NCI-H187 treated with DMSO at 0.1 percent for 48 hours (cell line): ENCODE results near the gene KRT13.

Experiments used
- DNase-seq: peaks from one replicate; lab custom pipeline; 2025; lab: John Stamatoyannopoulos, UW

Gene KRT13

DNA sequence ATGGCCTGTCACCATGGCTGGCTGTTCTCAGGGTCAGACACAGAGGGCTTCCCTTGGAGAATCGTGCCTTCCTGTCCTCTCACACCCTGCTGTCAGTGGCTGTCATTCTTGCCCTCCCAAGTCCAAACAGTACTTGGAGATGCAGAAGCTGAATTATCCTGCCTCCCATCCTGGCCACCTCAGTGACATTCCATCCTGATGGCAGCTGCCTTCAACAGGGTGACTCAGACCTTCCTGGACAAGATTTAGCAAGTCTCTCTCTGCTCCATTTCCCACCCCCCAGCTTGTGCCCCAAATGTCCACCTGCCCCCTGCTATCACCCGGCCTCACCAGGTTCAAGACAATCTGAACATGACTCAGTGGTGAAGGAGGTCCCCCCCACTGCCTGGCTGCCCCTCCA is 10.9 kb downstream of the KRT13 start:
- no peak for DNase-seq

DNA sequence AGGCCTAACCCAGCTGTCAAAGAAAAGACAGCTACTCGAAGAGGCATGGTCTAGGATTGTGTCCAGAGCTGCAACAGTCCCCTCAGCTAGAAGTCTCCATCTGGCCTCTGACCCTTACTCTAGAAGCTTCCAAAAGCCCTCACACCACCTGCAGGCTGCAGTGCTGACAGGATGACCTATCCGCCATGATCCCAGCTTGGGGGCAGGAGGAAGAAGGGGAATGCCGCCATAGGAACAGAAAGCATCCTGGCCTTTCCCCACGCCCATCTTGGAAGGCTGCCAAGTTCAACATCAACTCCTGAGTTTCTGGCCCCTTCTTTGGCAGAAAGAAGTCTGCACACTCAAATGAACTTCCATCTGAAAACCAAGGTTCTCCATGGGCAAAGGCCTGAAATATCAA is 12.6 kb downstream of the KRT13 start:
- no peak for DNase-seq

DNA sequence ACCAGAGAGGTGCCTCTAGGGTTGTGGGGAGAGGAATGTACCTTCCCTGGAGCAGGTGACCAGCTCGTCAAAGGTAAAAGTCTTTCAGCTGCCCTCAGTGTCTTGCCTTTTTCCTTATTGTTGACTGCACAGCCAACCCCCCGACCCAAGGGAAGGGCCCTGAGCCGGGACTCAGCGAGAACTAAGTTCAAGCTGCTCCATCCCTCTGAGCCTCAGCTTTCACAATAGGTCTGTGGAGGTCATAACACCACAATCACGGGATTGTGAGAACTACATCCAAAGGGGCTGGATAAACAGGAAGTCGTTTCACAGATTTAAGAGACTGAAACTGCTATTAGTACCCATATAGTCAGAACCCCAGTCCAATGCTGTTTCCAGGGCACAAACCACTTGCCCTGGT is 13.1 kb downstream of the KRT13 start:
- DNase-seq: no peak

DNA sequence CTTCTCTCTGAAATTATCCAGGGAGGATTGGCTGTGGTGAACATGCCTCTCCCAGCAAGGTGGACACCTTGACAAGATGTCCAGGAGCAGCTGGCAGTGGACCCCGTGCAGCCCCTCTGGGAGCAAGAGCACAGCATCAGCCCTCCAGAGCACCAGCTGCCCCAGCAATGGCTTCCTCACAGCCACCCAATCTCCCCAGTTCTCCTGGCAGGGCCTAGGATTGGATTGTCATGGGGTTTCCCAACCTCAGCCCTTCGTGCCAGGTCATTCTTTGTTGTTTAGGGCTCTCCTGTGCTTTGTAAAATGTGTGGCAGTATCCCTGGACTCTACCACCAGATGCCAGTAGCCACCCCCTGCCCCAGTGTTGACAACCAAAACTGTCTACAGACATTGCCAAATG is 13.9 kb downstream of the KRT13 start:
- DNase-seq: no peak

DNA sequence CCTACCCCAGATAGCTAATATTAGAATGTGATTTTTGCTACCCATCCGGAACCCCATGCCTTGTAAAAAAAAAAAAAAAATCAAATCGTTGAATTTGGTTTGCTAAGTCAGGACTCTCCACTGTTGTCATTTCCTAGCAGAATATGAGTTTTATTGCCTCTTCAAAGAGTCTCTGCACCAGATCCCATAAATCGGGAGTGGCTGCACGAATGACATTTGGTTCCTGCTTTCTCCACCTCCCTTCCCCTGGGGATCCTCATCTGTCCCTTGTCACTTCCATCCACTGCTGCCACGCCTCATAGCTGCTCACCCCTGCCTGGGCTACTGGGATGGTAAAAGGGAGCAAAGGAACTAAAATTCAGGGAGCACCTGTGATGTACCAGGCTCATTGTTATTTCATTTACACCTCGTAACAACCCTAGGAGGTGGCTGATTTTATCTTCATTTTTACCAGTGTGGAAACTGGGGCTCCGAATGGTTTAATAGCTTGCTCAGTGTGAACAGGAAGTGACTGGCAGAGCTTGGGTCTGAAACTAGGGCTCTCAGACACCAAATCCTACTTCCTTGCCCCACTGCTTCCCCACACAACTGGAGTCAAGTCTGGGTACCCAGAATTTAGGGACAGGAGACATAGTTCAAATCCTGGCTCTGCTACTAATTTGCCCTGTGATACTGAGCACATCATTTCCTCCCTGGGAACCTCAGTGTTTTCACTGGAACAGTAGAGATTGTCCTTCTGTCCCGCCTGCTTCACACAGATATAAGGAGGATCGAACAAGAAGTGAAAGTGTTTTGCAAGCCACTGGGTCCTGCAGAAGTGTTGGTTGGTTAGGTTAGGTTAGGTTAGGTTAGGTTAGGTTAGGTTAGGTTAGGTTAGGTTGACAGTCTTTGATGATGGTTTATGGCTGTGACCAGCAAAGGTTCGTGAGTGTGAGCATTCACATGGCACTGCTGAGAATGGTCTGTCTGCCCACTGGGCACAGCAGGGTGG is 15.1 kb downstream of the KRT13 start:
- no peak for DNase-seq

DNA sequence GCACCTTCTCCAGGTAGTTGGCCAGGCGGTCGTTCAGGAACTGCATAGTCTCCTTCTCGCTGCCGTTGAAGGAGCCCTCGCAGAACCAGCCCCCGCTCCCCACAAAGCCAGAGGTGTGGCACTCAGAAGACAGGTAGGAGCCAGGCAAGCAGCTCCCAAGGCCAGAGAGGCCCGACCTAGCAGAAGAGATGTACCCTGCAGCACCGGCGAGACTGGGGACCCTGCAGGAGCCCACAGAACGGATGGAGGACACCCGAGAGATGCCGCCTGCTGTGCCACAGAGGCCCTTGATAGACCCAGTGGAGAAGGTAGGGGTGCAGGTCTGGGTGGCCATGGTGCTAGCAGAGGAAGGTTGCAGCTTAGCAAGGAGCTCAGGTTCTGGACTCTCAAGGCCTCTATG is 15.9 kb downstream of the KRT13 start, which contains the start of gene KRT36:
Gene KRT36 (minus strand): TSS at position 380 of the 400 bp plus-strand sequence. CDS start 46 bp downstream, at position 334.
- no peak for DNase-seq

DNA sequence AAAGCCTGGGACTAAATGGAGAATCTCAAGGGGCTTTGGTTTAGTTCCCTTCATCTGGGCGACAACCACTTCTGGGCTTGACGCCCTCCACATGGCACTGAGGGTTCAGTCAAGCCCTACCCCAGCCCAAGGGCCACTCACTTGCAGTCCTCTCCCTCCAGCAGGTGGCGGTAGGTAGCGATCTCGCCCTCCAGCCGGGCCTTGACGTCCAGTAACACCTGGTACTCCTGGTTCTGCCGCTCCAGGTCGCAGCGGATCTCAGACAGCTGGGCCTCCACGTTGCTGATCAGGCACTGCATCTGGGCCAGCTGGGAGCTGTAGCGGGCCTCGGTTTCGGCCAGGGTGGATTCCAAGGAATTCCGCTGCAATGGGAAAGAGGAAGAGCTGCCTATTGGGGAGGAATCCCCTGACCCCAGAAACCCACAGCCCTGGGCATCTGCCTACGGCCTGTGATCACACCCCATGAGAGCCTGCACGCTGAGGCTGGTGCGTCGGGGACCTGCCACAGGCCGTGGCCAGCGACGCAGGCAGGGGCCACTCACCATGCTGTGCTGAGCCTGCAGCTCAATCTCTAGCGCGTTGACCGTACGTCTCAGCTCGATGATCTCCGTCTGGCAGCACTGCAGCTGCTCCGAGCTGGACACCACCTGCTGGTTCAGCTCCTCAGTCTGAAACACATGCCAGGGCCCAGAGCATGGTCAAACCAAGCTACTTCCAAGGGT is 18.4 kb downstream of the KRT13 start:
- no peak for DNase-seq

DNA sequence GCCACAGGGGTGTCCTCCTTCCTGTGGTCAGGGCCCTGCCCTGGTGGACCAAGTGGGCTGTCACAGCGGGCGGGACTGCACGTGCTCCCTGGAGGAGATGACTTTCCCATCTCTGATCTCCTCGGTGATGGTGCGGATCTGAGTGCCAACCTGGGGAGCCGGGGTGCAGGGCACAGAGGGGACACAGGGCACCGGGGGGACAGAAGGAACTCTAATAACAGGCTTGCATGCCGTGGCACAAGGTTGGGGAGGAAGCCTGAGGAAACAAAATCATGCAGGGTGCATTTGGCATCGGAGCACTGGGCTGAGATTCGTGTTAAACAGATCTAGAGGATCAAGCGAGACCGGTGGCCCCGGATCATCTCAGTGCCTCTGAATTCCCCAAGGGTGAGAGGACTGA is 19.1 kb downstream of the KRT13 start:
- DNase-seq: no peak

DNA sequence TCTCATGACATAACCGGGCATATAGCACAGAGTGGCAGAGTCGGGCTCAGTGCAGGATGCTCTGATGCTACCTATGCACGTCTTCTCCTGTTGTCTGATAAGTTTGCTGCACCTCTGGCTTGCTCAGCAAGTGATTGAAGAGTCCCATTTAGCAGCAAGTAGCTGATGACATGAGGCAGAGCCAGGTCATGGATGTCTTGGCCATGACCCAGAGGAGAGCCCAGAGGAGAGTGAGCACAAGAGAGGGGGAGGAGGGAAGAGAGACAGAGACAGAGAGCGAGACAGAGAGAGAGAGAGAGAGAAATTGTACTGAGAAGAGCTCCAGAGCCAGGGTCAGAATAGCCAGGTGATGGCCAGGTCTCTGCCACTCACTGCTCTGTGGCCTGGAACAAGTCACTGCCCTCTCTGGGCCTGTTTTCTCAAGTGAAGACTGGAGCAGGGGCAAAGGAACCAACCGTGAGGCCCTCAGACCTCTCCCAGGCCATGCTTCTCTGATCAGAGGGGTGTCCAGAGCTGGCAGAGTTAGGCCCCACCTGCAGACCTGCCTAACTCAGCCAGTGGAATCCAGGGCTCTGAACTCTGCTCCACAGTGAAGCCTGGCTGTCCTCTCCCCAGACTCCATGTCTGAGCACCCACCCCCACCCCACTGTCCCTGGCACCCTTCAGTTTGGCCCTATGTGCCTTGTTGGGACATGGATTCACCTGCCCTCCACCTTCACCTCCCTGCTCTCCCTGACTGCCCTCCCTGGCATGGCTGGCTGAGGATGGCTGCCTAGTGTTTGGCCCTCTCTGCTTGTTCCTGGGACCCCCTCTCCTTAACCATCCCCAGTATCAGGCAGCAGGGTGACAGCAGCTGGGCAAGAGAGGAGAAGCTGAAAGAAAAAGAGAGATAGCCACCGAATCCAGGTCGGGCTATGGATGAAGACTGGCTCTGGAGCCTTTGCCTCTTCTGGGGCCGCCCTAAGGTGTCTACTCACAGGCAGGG is 20.2 kb downstream of the KRT13 start:
- no peak for DNase-seq

DNA sequence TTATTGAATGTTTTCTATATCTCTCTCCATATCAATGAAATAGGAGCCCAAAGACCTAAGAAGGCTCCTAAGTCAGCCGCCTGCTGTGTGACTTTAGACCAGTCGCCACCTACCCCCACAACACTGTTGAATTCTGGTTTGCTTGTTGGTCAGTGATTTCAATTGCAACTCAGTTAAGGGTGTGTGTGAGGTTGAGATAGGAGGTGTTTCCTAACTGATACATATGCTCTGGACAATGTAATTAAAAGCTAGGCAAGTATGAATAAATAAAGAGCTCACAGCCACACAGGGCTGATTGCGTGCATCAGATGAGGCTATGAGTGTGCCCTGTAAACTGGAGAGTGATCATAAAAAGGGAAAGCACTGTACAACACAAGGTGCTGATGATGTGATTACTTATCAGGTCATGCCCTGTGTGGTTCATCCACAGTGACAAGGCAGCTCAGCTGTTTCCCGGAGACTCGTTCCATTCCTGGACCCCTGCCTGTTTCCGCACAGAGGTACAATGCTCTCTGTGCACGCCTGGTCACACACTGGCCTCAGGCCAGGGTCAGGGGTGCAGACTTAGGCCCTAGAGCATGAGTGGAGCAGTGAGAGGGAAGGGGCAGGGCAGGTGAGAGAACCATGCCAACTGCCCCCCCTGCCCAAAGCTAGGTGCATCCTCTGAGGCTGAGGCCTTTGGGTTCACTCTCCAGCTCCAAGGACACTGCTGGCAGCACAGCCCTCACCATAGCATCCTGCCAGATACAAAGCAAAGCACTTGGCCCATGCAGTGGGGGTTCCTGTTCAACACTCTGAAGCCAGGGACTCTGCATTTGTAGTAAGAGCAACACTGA is 21.2 kb downstream of the KRT13 start:
- DNase-seq: no peak

DNA sequence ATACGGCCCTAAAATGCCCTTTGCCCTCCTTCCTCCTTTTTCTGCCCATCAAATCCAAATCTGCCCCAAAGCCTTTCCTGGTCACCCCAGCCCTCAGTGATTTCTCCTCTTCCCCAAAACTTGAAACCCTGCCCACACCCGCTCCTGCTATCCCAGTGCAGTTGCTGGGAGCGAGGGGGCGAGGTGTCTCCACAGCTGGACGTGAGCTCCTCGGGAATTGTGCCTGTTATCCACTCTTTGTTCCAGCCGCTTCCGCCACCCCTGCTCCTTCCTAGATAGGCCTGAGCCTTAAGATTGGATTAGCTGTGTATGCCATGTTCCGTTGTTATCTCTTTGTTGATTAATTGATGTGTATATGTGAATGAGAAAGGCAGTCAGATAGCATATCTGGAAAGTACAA is 21.9 kb downstream of the KRT13 start:
- no peak for DNase-seq

DNA sequence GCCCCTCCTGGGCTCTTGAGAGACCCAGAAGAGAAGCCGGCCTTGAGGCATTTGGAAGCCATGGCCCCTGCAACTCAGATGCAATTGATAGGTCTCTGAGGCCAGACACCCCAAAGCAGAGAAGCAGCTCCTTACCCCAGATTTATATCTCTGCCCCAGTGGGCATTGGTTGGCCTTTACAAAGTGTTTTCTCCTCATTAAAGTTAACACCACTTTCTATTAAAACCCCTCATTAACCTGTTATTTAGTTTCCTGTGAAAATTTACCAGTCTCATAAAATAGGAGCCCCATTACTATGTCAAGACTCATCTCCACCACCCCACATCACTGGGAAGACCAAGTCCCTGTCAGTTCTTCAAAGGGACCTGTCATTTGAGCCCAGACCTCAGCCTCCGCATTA is 24.4 kb downstream of the KRT13 start, which contains the start of gene KRT35:
Gene KRT35 (minus strand): TSS at position 116 of the 400 bp plus-strand sequence. CDS start 54 bp downstream, at position 62.
- DNase-seq: no peak

DNA sequence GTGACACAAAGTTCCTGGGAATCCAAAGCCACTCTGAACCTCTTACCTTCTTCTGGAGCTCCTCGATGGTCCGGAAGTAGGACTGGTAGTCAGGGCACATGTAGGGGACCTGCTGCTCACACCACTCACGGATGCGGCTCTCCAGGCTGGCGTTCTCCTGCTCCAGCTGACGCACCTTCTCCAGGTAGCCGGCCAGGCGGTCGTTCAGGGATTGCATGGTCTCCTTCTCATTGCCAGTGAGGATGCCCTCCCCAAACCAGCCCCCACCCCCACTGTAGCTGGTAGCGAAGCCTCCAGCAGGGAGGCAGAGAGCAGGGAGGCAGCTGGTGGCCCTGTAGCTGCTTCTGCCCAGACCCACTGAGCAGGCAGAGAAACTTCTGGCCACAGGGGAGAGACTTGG is 24.8 kb downstream of the KRT13 start:
- DNase-seq: no peak

DNA sequence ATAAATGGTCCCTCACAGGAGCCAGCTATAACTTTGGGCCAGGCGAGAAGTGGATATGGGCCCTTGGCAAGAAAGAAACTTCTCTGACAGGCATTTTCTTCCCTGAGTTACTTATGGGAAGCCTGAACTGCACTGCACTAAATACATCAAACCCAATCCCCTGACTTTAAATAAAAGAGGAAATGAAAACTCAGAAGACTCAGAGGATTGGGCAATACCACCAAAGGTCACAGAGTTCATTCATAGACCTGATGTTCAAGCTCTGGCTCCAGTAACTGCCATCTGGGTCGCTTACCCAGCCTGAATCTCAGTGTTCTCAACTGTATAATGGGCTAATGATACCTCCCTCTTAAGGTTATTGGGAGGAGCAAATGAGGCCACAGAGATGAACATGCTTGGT is 25.3 kb downstream of the KRT13 start:
- no peak for DNase-seq

DNA sequence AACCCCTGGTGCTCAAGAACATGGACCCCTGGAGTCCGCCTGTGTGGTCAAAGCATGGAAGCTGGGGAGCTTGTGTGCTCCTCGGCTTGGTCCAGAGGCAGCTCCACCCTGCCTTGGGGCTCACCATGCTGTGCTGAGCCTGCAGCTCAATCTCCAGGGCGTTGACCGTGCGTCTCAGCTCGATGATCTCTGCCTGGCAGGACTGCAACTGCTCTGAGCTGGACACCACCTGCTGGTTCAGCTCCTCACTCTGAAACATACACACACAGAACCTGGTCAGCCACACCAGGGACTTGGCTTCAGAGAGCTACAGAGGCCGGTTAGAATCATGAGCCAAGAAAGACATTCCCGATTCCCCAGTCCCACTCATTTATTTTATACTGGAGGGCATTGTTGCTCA is 27.2 kb downstream of the KRT13 start:
- no peak for DNase-seq

DNA sequence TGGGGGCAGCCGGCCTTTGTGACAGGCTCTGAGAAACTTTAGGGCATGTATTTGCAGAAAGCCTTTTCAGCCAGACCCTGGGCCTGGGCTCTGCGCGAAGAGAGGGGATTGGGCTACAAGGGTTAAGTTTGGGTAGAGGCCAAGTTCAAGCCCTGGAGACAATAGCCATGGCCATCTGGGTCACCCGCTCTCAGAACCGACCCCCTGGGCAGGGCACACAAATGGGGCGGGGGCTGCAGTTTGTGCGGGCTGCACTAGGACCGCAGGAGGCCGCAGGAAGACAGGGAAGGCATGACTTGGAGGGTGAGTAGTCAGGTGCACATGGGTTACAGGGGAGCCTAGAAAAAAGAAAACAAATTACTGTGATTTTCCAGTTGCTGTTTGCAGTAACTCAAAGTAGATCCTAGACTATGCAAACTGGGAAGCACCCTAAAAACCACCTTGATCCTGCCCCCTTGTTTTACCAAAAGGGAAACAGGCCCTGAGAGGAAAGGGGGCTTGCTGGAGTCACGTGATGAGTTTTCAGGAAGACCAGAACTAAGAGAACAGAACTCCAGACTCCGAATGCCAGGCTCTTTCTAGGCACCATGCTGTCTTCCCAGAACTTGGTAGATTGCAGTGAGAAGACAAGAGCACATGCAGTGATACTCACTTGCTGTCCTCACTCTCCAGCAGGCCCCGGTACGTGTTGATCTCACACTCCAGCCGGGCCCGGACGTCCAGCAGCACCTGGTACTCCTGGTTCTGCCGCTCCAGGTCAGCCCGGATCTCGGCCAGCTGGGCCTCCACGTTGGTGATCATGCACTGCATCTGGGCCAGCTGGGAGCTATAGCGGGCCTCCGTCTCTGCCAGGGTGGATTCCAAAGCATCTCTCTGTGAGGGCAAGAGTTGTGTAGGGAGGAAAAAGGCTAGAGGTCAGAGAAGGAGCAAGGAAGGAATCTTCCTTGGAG is 28.3 kb downstream of the KRT13 start:
- no peak for DNase-seq

DNA sequence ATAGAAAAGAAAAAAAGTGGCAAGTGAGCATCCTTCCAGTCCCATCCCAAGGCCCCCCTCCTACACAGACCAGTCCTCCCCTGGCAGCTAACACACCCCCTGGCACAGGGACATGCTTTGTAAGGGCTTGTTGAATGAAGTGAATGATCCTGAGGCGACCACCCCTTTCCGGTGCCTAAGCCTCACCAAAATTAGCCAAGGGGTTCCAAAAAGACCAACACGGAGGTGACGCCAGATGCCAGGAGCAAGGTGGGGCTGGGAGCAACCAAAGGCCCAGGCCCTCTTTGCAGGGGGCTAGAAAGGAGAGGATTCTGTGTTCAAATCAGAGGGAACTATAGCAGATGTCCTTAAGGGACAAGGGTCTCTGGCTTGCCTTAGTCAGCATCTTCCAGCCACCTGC is 30.0 kb downstream of the KRT13 start:
- no peak for DNase-seq

DNA sequence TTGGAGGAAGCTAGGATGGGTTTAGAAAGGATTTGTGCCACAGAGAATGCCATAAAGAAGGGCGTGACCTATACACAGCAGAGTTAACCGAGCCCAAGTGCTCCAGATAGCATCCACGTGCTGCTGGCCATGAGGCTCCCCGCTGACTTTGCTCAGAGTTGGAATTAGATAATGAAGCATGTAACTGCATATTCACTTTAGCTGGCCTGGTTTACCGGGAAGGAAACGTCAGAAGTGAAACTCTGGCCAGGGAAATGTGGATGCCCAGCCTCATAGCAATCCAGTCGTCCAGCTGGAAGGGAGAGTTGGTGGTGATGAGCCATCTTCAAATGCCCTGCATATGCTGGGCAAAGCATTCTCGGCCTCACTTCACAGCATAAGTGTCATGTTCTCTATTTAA is 30.5 kb downstream of the KRT13 start:
- DNase-seq: no peak

DNA sequence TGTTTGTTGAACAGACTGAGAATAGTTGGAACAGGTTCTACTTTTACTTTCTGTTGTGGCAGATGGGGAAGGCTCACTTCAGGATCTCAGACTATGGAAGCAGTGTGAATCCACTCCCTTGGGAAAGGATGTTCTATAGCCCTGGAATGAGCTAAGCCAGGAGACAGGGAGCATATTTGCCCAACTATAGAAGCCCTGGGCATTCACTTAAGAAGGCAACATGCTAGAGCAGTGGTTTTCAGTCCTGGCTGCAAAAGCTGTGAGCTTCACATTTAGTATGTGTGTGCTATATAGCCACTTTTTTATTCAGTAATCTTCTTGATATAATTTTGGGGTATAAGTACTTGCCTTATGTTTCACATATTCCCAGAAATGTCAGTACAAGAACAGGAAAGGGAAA is 37.1 kb downstream of the KRT13 start:
- DNase-seq: no peak

DNA sequence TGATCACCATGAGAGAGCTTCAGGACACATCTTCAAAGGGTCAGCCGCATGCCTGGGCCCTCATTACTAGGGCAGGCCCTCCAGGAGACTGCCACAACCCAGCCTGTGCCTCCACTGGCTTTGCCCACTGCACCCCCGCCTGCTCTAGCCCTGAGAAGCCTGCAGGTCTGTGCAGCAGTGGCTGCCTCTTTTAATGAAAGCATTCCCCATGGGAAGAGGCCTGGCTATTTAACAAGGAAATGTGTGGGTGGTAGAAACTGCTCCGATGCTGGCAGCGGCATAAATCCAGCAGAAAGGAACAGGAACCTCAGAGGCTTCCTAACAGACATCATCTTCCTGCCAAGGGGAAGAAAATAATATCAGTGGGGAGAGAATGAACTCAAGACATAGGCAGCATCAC is 37.9 kb downstream of the KRT13 start:
- no peak for DNase-seq
